Activated T-helper 2 cell treated with anti-CD3 and anti-CD28 coated beads, Interferon-gamma antibody, Interleukin-2, Interleukin-4, amounts not matched to agents 10 μg/mL and 5 μg/mL and 100 μg/mL, durations not matched to agents 14 hours and 24 hours and 36 hours (primary cell): ENCODE measurements around the gene LGI4. TPM values are rescaled to one million over a fixed set of nuclear protein-coding genes. Genes with fewer than 3 reads are reported as not detected.

Experiments
- DNase-seq: peaks from one replicate; pipeline ENCODE4 v3.0.0; 2021; ENCODE audit warnings: low spot score
- H3K27ac Mint-ChIP-seq: one replicate; pipeline ENCODE4 v1.8.0; 2021; ENCODE audit warnings: mixed read lengths
- H3K27me3 Mint-ChIP-seq: one replicate; pipeline ENCODE4 v1.8.0; 2021; ENCODE audit warnings: low read depth, mixed read lengths
- H3K36me3 Mint-ChIP-seq: one replicate; pipeline ENCODE4 v1.8.0; 2021; ENCODE audit warnings: low read depth, mixed read lengths
- H3K4me1 Mint-ChIP-seq: one replicate; pipeline ENCODE4 v1.8.0; 2021; ENCODE audit warnings: low read depth, mixed read lengths
- H3K4me3 Mint-ChIP-seq: one replicate; pipeline ENCODE4 v1.8.0; 2021; ENCODE audit warnings: low read depth, mild to moderate bottlenecking, moderate library complexity, mixed read lengths
- H3K9me3 Mint-ChIP-seq: one replicate; pipeline ENCODE4 v1.8.0; 2021; ENCODE audit warnings: mixed read lengths
- intact Hi-C: fragments of 100-400 bp; cut with micrococcal nuclease; formaldehyde crosslinking; loops from one replicate; pipeline ENCODE4 v1.15.1; 2023
- total RNA-seq: library from RNA; stranded (reverse); gene quantifications from 2 replicates; pipeline ENCODE4 v1.2.3, GENCODE V29; 2022

Gene LGI4
- total RNA-seq, 1 donor from 2014 or later: 0.27 TPM

DNA sequence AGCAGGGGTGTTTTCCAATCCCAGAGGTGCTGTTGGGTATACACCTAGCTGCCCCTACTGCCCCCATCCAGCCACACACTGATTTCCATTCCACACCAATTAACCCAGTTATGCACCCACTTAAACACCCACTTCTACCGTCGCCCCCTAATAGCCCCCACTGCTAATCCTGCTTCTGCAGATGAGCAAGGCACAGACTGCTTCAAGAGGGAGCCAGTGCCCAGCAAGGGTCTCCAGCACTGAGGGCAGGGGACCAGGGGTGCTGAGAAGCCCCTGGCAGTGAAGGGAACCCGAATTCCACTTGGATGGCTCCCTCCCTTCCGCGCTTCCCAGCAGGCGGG, 9.4 kb upstream of the LGI4 start:
- Mint-ChIP-seq H3K36me3 (no peaks in the 10 kb centered on the region), H3K4me3 (no peak overlapping the region), H3K9me3 (no peaks in the 10 kb centered on the region), H3K27ac (no peak overlapping the region), H3K27me3 (peaks cover 24% of the 10 kb centered on the region), H3K4me1 (peaks cover 21% of the 10 kb centered on the region)
- intact Hi-C loops: loop anchor here (5.0 kb wide), 1 partner anchor 123 kb away; the partner anchor contains the start of gene USF2
- no peak for DNase-seq

DNA sequence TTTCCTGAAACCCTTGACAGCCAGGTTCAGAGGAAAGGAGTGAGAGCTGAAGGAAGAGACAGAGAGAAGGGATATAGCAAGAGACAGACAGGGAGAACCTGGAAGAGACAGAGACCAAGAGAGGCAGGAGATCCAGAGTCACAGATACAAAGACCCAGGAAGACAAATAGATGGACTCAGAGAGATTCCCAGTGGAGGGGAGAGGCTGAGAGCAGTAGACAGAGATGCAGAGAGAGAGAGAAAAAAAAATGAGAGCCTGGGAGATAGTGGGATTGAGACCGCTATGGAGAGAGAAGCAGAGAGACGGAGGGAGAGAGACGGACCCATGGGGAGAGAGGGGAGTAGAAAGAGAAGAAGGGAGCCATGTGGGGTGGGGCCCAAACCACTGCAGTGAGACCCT, 9.0 kb upstream of the LGI4 start:
- Mint-ChIP-seq H3K9me3 (no peaks in the 10 kb centered on the region), H3K36me3 (no peaks in the 10 kb centered on the region), H3K4me1 (peaks cover 21% of the 10 kb centered on the region), H3K27ac (no peak overlapping the region), H3K27me3 (peaks cover 26% of the 10 kb centered on the region), H3K4me3 (no peak overlapping the region)
- DNase-seq: no peak
- intact Hi-C loops: loop anchor here (5.0 kb wide), 1 partner anchor 123 kb away; the partner anchor contains the start of gene USF2

DNA sequence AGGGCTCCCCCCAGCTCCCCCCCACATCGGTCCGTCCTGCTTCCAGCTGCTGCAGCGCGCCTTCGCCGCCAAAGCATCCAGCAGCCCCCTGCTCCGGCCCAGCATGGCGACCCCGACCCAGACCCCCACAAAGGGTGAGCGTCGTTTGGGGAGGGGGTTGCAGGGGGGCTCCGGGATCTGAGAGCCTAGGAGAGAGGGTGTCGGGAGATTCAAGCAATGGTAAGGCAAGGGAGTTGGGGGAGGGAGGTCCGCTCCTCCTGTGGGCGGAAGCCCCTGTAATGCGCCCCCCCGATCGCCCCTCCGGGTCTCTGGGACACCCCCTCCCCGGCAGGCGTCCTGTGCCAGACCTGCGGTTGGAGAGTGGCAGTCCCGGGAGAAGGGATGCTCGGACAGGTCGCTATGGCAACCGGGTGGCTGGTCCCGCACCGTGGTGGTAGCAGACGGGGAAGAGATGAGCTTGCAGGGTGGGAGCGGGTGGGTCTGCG, 8.4 kb upstream of the LGI4 start, which contains the start of gene FXYD7:
Gene FXYD7, plus strand, starts transcription at position 25 of the 485 bp plus-strand sequence. Its CDS starts 79 bp downstream, at position 104.
- Mint-ChIP-seq H3K27ac (no peak within 1 kb of the TSS), H3K4me1 (peaks cover 21% of the 10 kb centered on the region), H3K4me3 (no peak within 1 kb of the TSS), H3K36me3 (no peaks in the 10 kb centered on the region), H3K27me3 (peaks cover 26% of the 10 kb centered on the region), H3K9me3 (no peaks in the 10 kb centered on the region)
- intact Hi-C loops: loop anchor here (5.0 kb wide), 1 partner anchor 124 kb away; the partner anchor contains the start of gene USF2
- DNase-seq: no peak

DNA sequence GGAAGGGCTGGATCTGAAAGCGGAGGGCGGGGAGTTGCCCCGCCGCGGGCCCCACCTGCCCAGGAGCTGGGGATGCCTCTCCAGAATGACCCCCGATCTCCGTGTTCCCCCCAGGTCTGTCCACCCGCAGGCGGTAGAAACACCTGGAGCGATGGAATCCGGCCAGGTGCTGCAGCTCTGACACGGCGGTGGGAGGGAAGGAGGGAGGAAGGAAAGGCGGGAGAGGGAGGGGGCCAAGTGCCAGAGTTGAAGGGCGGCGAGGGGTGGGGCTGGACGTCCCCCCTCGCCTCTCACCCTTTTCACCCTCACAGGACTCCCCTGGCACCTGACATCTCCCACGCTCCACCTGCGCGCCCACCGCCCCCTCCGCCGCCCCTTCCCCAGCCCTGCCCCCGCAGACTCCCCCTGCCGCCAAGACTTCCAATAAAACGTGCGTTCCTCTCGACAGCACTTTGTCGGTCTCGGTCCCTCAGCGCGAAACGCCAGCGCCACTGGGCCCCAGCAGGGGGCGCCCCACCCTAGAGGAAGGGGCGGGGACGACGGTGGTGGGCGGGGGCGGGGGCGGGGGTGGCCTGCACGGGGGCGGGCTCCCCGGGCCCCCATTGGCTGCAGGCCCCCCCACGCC, 7.9 kb upstream of the LGI4 start:
- H3K36me3 Mint-ChIP-seq: no peaks in the 10 kb centered on the region
- H3K9me3 Mint-ChIP-seq: no peaks in the 10 kb centered on the region

DNA sequence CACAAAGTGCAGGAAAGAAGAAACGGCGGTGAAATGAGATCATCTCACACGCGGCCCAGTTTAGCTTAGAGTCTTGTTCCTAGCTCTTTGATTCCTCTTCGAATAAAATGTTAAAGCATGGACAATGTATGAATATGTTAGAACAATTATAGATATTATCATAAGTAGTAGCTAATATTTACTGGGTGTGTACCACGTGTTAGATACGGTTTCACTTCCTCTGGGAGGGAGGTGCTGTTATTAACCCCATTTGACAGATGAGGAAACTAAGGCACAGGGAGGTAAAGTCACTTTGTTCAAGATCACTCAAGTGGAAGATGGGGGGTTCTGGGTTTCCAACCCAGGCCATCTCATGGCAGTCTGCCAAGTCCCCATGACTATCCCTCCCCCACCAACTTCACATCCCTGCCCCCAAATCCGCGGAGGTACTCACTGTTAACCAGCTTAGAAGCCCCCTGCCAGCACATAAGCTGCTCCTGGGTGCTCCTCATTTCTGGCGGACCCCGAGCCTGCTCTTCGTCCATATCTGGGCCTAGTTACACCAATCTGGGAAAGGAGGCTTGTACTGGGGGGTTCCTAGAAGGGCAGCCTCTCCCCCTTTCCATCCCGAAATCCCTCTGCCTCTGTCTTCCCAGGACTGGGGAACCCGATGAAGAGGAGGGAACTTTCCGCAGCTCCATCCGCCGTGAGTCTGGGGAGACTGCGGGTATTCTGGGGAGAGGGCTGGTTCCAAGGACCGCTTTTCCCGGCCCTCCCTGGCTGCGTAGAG, 7.2 kb upstream of the LGI4 start:
- Mint-ChIP-seq H3K4me3 (peak overlapping the region; percentile 74), H3K4me1 (peaks cover 21% of the 10 kb centered on the region), H3K36me3 (no peaks in the 10 kb centered on the region), H3K27ac (peak overlapping the region; percentile 59), H3K27me3 (peaks cover 30% of the 10 kb centered on the region), H3K9me3 (no peaks in the 10 kb centered on the region)
- no peak for DNase-seq
- intact Hi-C loops: loop anchor here (1.0 to 5.0 kb wide), 2 partner anchors 18 to 125 kb away; partner anchors contain the start of gene USF2

More for the DNA sequence above, 7.9 kb upstream of the LGI4 start:
- Mint-ChIP-seq H3K4me3 (no peak overlapping the region), H3K27me3 (peaks cover 26% of the 10 kb centered on the region), H3K4me1 (peaks cover 21% of the 10 kb centered on the region), H3K27ac (no peak overlapping the region)
- peak; percentile 56 for DNase-seq
- intact Hi-C loops: loop anchor here (5.0 kb wide), 1 partner anchor 125 kb away; the partner anchor contains the start of gene USF2

DNA sequence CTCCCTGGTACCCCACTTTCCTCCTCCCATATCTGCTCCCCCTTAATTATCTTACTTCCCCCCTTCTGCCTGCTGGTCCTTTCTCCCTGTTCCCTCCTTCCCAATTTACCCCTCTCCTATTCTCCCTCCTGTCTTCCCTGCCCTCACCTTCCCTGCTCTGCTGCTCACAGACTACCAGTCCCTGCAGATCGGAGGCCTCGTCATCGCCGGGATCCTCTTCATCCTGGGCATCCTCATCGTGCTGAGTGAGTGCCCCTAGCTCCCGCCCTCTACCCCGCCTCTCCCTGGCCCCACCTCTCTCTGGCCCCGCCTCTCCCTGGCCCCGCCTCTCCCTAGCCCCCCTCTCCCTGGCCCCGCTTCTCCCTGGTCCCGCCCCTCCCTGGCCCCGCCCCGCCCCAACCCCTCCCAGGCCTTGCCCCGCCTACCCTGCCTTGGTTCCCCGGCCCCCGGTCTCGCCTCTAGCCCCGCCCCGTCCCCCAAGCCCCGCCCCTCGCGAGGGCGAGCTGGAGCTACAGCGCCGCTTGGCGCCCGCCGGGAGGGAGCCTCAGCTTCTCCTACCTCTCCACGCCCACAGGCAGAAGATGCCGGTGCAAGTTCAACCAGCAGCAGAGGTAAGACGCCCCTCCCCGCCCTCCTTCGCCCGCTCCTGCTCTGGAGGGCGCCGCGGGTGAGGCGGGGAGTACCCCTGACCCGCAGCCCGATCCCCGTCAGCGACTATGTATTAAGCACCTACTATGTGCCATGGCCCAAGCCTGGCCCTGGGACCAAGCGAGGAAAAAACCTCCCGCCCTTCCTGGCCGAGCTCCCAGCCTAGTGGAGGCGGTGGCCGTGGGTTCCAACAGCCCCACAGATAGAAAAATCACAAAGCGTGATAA, 6.3 kb upstream of the LGI4 start:
- Mint-ChIP-seq H3K27ac (peak overlapping the region; percentile 59), H3K27me3 (peaks cover 29% of the 10 kb centered on the region), H3K36me3 (no peaks in the 10 kb centered on the region), H3K9me3 (no peaks in the 10 kb centered on the region), H3K4me1 (peaks cover 21% of the 10 kb centered on the region), H3K4me3 (peak overlapping the region; percentile 74)
- intact Hi-C loops: loop anchor here (1.0 to 5.0 kb wide), 2 partner anchors 17 to 126 kb away; partner anchors contain the start of gene USF2
- DNase-seq: peak; percentile 88

DNA sequence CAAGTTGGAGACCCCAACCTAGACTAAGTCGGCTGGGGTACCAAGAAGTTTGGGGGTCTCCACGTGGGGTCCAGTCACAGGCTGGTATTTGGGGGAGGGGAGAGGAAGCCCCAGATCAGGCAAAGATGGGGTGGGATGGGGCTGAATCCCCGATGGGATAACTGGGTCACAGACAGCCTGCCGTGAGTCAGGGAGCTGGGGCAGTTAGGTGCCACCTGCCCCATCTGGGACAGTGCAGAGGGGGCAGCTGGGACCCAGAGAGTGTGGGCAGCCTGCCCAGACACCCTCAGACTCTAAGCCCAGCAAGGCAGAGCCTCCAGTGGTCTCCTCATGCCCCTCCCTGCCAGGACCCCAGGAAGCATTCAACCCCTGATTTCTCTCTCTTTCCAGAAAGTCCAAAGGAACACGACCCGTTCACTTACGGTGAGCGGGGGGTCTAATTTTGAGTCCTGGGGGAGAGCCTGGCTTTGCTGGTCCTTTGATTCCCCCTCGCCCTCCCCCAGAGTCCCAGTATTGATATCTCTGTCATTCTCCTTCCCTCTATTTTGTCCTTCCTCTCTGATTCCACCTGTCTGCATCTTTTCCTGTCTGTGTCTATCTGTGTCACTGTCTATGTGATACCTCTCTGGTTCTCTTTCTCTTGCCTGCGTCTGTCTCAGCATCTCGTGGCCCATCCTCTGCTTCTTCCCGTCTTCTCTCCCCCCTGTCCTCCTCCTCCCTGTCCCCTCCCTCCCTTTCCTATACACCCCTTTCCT, 5.5 kb upstream of the LGI4 start:
- H3K4me3 Mint-ChIP-seq: no peak overlapping the region
- no peak for DNase-seq

DNA sequence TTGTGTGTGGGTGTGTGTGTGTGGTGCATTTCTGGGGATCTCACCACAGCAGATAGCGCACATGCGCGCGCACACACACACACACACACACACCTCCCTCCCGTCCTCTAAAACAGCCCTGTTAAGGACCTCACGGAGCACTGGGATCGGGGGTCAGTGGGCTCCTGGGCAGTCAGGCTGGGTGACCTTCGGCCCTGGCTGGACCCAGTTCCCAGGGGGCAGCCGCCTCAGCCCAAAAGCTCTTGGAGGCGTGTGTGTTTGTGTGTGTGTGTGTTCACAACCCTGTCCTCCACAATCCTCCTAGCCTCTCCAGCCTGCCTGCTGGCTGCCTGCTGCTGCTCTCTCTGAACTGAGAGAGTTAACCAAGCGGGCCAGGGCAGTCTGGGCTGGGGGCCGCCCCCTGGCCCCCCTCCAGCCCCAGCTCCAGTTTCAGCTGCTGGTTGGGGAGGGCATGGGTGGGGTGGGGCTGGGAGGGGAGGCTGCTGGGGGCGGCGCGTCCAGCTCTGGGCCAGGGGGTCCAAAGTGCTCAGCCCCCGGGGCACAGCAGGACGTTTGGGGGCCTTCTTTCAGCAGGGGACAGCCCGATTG, 3.5 kb upstream of the LGI4 start, which contains the start of gene FXYD1:
Gene FXYD1, plus strand, starts transcription at position 520 of the 588 bp plus-strand sequence. CDS start 1,256 bp downstream, outside the sequence.
- no peak for DNase-seq
- peaks cover 19% of the 10 kb centered on the region for H3K27me3 Mint-ChIP-seq
- no peak within 1 kb of the TSS for H3K27ac Mint-ChIP-seq
- H3K36me3 Mint-ChIP-seq: no peaks in the 10 kb centered on the region
- H3K9me3 Mint-ChIP-seq: no peaks in the 10 kb centered on the region
- peaks cover 16% of the 10 kb centered on the region for H3K4me1 Mint-ChIP-seq
- intact Hi-C loops: loop anchor here (5.0 kb wide), 1 partner anchor 71 kb away; no protein-coding TSS in a partner anchor
- no peak within 1 kb of the TSS for H3K4me3 Mint-ChIP-seq

More for the DNA sequence above, 5.5 kb upstream of the LGI4 start:
- H3K27me3 Mint-ChIP-seq: peaks cover 29% of the 10 kb centered on the region
- no peaks in the 10 kb centered on the region for H3K9me3 Mint-ChIP-seq
- peaks cover 22% of the 10 kb centered on the region for H3K4me1 Mint-ChIP-seq
- no peak overlapping the region for H3K27ac Mint-ChIP-seq
- H3K36me3 Mint-ChIP-seq: no peaks in the 10 kb centered on the region
- intact Hi-C loops: loop anchor here (5.0 kb wide), 1 partner anchor 127 kb away; the partner anchor contains the start of gene USF2

DNA sequence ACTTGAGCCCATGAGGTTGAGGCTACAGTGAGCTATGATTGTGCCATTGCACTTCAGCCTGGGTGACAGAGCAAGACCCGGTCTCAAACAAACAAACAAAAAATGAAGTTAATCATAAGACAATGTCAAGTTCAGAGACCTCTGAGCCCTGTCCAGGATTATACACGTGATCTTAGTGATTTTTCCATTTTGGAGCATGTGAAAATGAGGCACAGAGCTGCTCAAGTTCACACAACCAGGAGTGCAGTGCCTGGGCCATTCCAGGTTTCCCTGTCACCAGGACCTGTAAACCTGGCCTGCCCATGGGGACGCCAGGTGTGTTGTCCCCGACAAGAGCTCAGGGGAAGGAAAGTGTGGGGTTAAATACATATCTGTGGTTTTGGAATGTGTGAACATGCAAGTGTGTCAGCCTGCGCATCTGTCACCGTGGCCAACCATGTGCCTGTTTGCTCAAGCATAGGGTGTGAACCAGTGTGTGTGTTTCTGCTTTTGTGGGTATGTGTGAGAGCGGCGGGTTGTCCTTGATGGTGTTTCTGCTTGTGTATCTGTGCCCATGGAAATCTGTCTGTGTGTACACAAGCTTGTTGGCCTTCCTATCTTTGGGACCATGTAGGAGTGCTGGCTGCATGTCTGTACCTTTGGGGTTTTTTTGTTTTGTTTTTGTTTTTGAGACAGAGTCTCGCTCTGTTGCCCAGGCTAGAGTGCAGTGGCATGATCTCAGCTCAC, 2.3 kb upstream of the LGI4 start:
- H3K27ac Mint-ChIP-seq: no peak overlapping the region
- no peaks in the 10 kb centered on the region for H3K36me3 Mint-ChIP-seq
- peaks cover 17% of the 10 kb centered on the region for H3K27me3 Mint-ChIP-seq
- H3K4me1 Mint-ChIP-seq: peaks cover 15% of the 10 kb centered on the region
- DNase-seq: no peak
- no peak overlapping the region for H3K4me3 Mint-ChIP-seq
- intact Hi-C loops: loop anchor here (5.0 kb wide), 1 partner anchor 70 kb away; no protein-coding TSS in a partner anchor
- no peaks in the 10 kb centered on the region for H3K9me3 Mint-ChIP-seq

DNA sequence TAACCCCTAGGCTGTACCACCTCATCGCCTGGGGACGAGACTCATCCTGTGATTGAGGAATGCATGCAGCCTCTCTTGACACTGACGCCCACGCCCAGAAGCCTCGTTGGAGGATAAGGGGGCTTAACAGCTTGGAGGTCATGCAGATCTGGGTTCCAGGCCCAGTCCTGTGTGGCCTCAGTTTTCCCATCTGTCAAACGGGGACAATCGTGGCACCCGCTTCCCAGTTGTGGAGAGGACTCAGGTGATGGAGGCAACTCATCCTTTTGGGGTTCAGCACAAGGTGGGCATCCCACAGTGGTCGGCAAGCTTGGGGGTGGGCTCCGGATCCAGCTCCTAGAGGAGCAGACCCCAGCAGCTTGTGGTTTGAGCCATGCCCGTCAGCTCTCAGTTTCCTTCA, 1.4 kb upstream of the LGI4 start:
- H3K9me3 Mint-ChIP-seq: no peaks in the 10 kb centered on the region
- no peak overlapping the region for H3K27ac Mint-ChIP-seq
- DNase-seq: no peak
- H3K4me1 Mint-ChIP-seq: peaks cover 7% of the 10 kb centered on the region
- no peak overlapping the region for H3K4me3 Mint-ChIP-seq
- no peaks in the 10 kb centered on the region for H3K36me3 Mint-ChIP-seq
- peaks cover 10% of the 10 kb centered on the region for H3K27me3 Mint-ChIP-seq
- intact Hi-C loops: loop anchor here (5.0 kb wide), 1 partner anchor 69 kb away; no protein-coding TSS in a partner anchor
